D721Med (cell line): Measurements from ENCODE around the gene PPP1R14C.

Experiments used
- DNase-seq: peaks from one replicate; pipeline ENCODE4 v3.0.0; 2011; ENCODE audit warnings: low spot score; ENCODE audit not compliant: insufficient read length
- FAIRE-seq: peaks from 2 replicates; lab custom pipeline; 2011; peaks lifted over from hg19 to GRCh38; lab: Jason Lieb, UNC
- TF ChIP-seq, protein P1 (sequence below): IDR thresholded peaks from 2 replicates; pipeline ENCODE4 v1.5.1; 2012; ENCODE audit warnings: mild to moderate bottlenecking, control low read depth; ENCODE audit not compliant: insufficient read depth; ENCODE audit errors: missing control alignments

Gene PPP1R14C, protein sequence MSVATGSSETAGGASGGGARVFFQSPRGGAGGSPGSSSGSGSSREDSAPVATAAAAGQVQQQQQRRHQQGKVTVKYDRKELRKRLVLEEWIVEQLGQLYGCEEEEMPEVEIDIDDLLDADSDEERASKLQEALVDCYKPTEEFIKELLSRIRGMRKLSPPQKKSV

DNA sequence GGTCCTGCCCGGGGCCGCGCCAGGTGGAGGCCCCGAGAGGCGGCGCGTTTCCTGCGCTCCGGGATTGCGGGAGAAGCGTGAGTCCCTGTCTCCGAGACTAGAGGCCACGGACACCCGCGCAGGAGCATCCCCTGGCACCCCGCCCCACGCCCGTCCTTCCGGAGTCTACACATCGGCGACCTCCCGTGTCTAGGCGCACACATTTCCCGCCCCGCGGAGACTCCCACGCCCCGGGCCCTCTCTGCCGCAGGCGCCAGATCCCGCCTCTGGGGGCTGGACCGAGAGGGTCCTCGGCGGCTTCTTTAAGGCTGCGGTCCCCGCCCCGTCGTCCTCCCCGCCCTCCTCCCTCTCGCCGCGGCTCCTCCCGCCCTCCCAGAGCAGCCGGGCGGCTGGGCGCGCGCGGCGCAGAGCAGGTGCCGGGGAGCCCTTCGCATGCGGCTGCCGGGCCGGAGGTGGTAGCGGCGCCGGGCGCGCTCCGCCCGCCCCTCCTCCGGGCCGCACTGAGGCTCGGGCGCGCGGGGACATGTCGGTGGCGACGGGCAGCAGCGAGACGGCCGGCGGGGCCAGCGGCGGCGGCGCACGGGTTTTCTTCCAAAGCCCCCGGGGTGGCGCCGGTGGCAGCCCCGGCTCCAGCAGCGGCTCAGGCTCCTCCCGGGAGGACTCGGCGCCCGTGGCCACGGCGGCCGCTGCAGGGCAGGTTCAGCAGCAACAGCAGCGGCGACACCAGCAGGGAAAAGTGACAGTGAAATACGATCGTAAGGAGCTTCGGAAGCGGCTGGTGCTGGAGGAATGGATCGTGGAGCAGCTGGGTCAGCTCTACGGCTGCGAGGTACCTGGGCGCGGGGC is at the start of gene PPP1R14C:
PPP1R14C (plus strand) TSS at position 375 of the 846 bp plus-strand sequence; CDS start at position 524, 149 bp downstream.
- TF ChIP-seq, protein P1, sequence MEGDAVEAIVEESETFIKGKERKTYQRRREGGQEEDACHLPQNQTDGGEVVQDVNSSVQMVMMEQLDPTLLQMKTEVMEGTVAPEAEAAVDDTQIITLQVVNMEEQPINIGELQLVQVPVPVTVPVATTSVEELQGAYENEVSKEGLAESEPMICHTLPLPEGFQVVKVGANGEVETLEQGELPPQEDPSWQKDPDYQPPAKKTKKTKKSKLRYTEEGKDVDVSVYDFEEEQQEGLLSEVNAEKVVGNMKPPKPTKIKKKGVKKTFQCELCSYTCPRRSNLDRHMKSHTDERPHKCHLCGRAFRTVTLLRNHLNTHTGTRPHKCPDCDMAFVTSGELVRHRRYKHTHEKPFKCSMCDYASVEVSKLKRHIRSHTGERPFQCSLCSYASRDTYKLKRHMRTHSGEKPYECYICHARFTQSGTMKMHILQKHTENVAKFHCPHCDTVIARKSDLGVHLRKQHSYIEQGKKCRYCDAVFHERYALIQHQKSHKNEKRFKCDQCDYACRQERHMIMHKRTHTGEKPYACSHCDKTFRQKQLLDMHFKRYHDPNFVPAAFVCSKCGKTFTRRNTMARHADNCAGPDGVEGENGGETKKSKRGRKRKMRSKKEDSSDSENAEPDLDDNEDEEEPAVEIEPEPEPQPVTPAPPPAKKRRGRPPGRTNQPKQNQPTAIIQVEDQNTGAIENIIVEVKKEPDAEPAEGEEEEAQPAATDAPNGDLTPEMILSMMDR: no peak
- DNase-seq (no peak), FAIRE-seq (no peak)

DNA sequence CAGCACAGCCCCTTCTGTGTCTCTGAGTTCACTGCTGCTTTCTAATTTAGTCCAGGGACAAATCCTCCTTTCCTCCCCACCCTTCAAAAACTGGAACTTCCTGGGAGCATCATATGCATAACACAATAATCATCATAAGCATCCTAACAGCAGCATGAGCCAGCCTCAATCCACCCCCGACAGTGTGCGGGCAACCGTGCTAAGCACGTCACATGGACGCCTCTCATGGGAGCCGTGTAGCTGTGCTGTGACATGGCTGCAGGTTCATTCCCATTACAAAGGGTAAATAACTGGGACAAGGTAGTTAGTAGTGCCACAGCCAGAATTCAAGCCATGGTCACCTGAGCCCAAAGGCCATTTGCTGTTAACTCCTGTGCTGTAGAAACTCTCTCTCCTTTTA is 49.4 kb upstream of the PPP1R14C start:
- DNase-seq (no peak), FAIRE-seq (no peak)
- TF ChIP-seq, protein P1: no peak

DNA sequence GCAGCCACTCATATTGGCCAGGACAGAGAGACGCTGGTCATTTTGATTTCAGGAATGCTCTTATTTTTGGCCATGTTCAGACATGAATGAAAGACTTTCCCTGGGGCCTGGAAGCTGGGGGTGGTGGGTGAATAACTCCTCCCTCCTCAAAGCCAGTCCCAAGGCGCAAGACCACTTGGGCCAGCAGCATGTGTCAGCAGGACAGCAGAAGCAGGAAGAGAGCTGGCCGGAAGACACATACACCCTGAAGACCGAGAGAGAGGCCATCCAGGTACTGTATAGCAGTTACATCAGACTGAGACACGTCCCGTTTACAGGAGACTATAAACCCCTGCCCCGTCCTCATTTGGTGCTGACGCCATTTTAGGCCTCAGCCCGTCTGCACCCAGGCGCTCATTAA is 44.7 kb upstream of the PPP1R14C start:
- DNase-seq (no peak), FAIRE-seq (no peak)
- TF ChIP-seq, protein P1: no peak

DNA sequence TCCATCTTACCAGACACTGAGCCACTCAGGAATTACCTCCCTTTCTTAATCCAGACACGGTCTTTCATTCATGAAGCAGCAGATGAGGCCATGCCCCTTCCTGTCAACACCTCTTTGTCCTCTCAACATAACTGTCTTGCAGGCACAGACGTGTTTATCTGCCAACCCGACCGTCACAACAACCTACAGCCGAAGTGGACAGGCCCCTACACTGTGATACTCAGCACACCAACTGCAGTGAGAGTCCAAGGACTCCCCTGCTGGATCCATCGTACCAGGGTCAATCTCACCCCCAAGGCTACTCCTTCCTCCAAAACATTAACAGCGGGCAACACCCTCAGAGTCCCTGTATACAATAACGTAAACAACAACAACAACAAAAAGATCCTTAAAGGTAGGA is 43.3 kb upstream of the PPP1R14C start:
- TF ChIP-seq, protein P1: no peak
- DNase-seq (no peak), FAIRE-seq (no peak)

DNA sequence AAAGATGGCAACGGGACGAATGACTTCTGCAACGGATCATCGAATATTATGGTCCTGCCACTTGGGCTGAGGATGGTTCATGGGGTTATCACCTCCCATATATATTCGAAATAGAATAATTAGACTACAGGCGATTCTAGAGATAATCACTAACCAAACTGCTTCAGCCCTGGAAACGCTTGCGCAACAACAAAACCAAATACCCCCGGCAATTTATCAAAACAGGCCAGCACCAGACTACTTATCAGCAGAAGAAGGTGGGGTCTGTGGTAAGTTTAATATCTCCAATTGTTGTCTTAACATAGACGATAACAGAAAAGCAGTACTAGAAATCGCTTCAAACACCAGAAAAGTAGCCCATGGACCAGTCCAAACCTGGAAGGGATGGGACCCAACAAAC is 42.9 kb upstream of the PPP1R14C start:
- TF ChIP-seq, protein P1: no peak
- DNase-seq (no peak), FAIRE-seq (no peak)

DNA sequence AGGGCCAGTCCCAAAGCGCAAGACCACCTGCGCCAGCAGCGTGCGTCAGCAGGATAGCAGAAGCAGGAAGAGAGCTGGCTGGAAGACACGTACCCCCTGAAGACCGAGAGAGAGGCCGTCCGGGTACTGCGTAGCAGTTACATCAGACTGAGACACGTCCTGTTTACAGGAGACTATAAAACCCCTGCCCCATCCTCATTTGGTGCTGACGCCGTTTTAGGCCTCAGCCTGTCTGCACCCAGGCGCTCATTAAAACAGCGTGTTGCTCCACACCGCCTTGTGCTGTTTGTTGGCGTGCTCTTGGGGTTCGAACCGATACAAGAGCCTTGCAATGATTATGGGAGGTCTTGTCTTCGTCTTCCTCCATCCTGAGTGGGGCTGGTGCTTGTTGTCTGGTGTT is 42.1 kb upstream of the PPP1R14C start:
- TF ChIP-seq, protein P1: no peak
- FAIRE-seq (no peak), DNase-seq (no peak)
